ENCODE data around the gene APOBEC3C. TPM values are rescaled to one million over a fixed set of nuclear protein-coding genes. Genes with fewer than 3 reads are reported as not detected.
"Not testable (repeated sequence)": the region's sequence is repeated elsewhere in the genome, so short reads cannot be mapped to it uniquely, and the experiment has no call there.

Gene APOBEC3C
- total RNA-seq, 1 experiment from 2014 or later, result 32.1 TPM

- H2BK12ac ChIP-seq (ENCODE audit: insufficient read length, low read depth, low read length), result peak overlapping the region; percentile 40
- DNase-seq, result peak; percentile 93
- no peak overlapping the region for H4K5ac ChIP-seq (ENCODE audit: insufficient read length, low read depth, low read length)
- Mint-ChIP-seq H3K27me3 (ENCODE audit: low read depth) (no peaks in the 10 kb centered on the region; the same call in 1 of the 2 replicates), H3K27ac (peak overlapping the region; percentile 92 to 98 (median 98)), H3K4me3 (peak overlapping the region; percentile 83 to 86), H3K9me3 (peaks cover 0 to 3% of the 10 kb centered on the region in 2 experiments; a peak in 1 of 5 replicates), H3K4me1 (peaks cover 63 to 79% of the 10 kb centered on the region in 2 experiments), H3K36me3 (ENCODE audit: insufficient read depth in 1 of 3, low read depth in 3 of 3) (peaks cover 4 to 17% (median 12%) of the 10 kb centered on the region in 3 experiments; a peak in 4 of 7 replicates)
- H3K4me1 ChIP-seq (ENCODE audit: insufficient read depth, low read length), result peaks cover 4% of the 10 kb centered on the region
- peaks cover 3% of the 10 kb centered on the region; the same call in 1 of the 2 replicates for H3K79me2 ChIP-seq (ENCODE audit: insufficient read depth, low read length)
- H4K20me1 ChIP-seq (ENCODE audit: control insufficient read depth, insufficient read depth, insufficient read length), result no peaks in the 10 kb centered on the region
- H3K18ac ChIP-seq (ENCODE audit: insufficient read length, low read depth, low read length), result peak overlapping the region; percentile 86
- H3K9ac ChIP-seq (ENCODE audit: extremely low read depth, insufficient read length, low read length), result peak overlapping the region; percentile 3
- no peak overlapping the region for H2BK120ac ChIP-seq (ENCODE audit: low read depth, low read length, poor library complexity, severe bottlenecking)
- H2BK20ac ChIP-seq (ENCODE audit: low read depth, low read length, poor library complexity, severe bottlenecking), result no peak overlapping the region
- peaks cover 13% of the 10 kb centered on the region for H3K23me2 ChIP-seq (ENCODE audit: insufficient read length, low read depth, low read length, poor library complexity, severe bottlenecking)
- no peak overlapping the region for H2AFZ ChIP-seq (ENCODE audit: low read length)
- no peak overlapping the region for H2AK5ac ChIP-seq (ENCODE audit: insufficient read length, low read length)
- H2BK15ac ChIP-seq (ENCODE audit: low read depth, low read length), result no peak overlapping the region
- H2BK5ac ChIP-seq (ENCODE audit: insufficient read length, low read length), result no peak overlapping the region
- H3K27me3 ChIP-seq (ENCODE audit: insufficient read depth, low read length), result no peaks in the 10 kb centered on the region
- H3K4me2 ChIP-seq (ENCODE audit: insufficient read depth, insufficient read length, low read length), result peak overlapping the region; percentile 58
- H3T11ph ChIP-seq (ENCODE audit: low read length), result no peak overlapping the region
- H3K9me3 ChIP-seq (ENCODE audit: control insufficient read depth, low read depth, low read length), result no peaks in the 10 kb centered on the region
- no peak overlapping the region for H3K23ac ChIP-seq (ENCODE audit: insufficient read length, low read depth, low read length)
- peak; percentile 43; the same call in 2 of the 3 replicates for TF ChIP-seq CTCF (conservative IDR thresholded peaks at IDR 0.05)
- H3K4ac ChIP-seq (ENCODE audit: low read depth, low read length), result no peak overlapping the region; the same call in 1 of the 2 replicates
- H3K56ac ChIP-seq (ENCODE audit: insufficient read length, low read depth, low read length), result no peak overlapping the region
- WGBS (ENCODE audit: extremely low coverage, insufficient read length, low lambda C conversion rate), result no CpG with 5 or more reads among the region's 18 CpGs
- peak overlapping the region; percentile 80 for H3K14ac ChIP-seq (ENCODE audit: insufficient read depth, low read length)
- H3K79me1 ChIP-seq (ENCODE audit: insufficient read depth, low read depth, low read length, poor library complexity, severe bottlenecking), result no peaks in the 10 kb centered on the region
- no peak overlapping the region for H3K27ac ChIP-seq (ENCODE audit: insufficient read length, low read depth, low read length)
- no peak overlapping the region for H4K91ac ChIP-seq (ENCODE audit: insufficient read length, low read depth, low read length)
- H4K8ac ChIP-seq (replicated peaks; ENCODE audit: insufficient read length, low read depth, low read length), result no peak overlapping the region
These were observed 3.7 kb downstream of the APOBEC3C start for GRCh38 chr22:39017596-39018365.

- H3T11ph ChIP-seq (ENCODE audit: low read length); H3K4me1 ChIP-seq (ENCODE audit: insufficient read depth, low read length); H4K91ac ChIP-seq (ENCODE audit: insufficient read length, low read depth, low read length); H4K8ac ChIP-seq (replicated peaks; ENCODE audit: insufficient read length, low read depth, low read length); H4K20me1 ChIP-seq (ENCODE audit: control insufficient read depth, insufficient read depth, insufficient read length); H2AFZ ChIP-seq (ENCODE audit: low read length); H2BK120ac ChIP-seq (ENCODE audit: low read depth, low read length, poor library complexity, severe bottlenecking); H2AK5ac ChIP-seq (ENCODE audit: insufficient read length, low read length); H3K23me2 ChIP-seq (ENCODE audit: insufficient read length, low read depth, low read length, poor library complexity, severe bottlenecking); H3K4ac ChIP-seq (ENCODE audit: low read depth, low read length); H2BK5ac ChIP-seq (ENCODE audit: insufficient read length, low read length); H3K14ac ChIP-seq (ENCODE audit: insufficient read depth, low read length); H2BK12ac ChIP-seq (ENCODE audit: insufficient read length, low read depth, low read length); H3K79me1 ChIP-seq (ENCODE audit: insufficient read depth, low read depth, low read length, poor library complexity, severe bottlenecking); H3K23ac ChIP-seq (ENCODE audit: insufficient read length, low read depth, low read length); H3K27me3 ChIP-seq (ENCODE audit: insufficient read depth, low read length); DNase-seq; H2BK15ac ChIP-seq (ENCODE audit: low read depth, low read length); H3K56ac ChIP-seq (ENCODE audit: insufficient read length, low read depth, low read length); H3K27me3 Mint-ChIP-seq (ENCODE audit: low read depth); H3K9ac ChIP-seq (ENCODE audit: extremely low read depth, insufficient read length, low read length); H2BK20ac ChIP-seq (ENCODE audit: low read depth, low read length, poor library complexity, severe bottlenecking); H3K9me3 Mint-ChIP-seq; H3K9me3 ChIP-seq (ENCODE audit: control insufficient read depth, low read depth, low read length); H3K27ac ChIP-seq (ENCODE audit: insufficient read length, low read depth, low read length); H4K5ac ChIP-seq (ENCODE audit: insufficient read length, low read depth, low read length); H3K79me2 ChIP-seq (ENCODE audit: insufficient read depth, low read length): not testable (repeated sequence)
- H3K4me2 ChIP-seq (ENCODE audit: insufficient read depth, insufficient read length, low read length), result peak overlapping the region; percentile 24
- Mint-ChIP-seq H3K4me3 (peak overlapping the region; percentile 56 to 76; a peak in 4 of 5 replicates), H3K36me3 (ENCODE audit: insufficient read depth in 1 of 3, low read depth in 3 of 3) (peaks cover 10 to 32% (median 22%) of the 10 kb centered on the region in 3 experiments; a peak in 6 of 7 replicates), H3K4me1 (peaks cover 44 to 65% of the 10 kb centered on the region in 2 experiments), H3K27ac (peak overlapping the region; percentile 59 to 97 (median 94); a peak in 6 of 7 replicates)
- H3K18ac ChIP-seq (ENCODE audit: insufficient read length, low read depth, low read length), result peak overlapping the region; percentile 35
- WGBS (ENCODE audit: extremely low coverage, insufficient read length, low lambda C conversion rate), result no CpG with 5 or more reads among the region's 15 CpGs
These were observed 6.1 kb downstream of the APOBEC3C start for GRCh38 chr22:39020021-39020651.
